HG03060 (cell line): Measurements from ENCODE around the gene NOD2.

Source experiments
- ATAC-seq: cut with Tn5 transposase; IDR thresholded peaks from one replicate; pipeline ENCODE4 v1.9.1; 2021; ENCODE audit warnings: low read depth, moderate number of reproducible peaks; ENCODE audit not compliant: unreplicated experiment

Gene NOD2

DNA sequence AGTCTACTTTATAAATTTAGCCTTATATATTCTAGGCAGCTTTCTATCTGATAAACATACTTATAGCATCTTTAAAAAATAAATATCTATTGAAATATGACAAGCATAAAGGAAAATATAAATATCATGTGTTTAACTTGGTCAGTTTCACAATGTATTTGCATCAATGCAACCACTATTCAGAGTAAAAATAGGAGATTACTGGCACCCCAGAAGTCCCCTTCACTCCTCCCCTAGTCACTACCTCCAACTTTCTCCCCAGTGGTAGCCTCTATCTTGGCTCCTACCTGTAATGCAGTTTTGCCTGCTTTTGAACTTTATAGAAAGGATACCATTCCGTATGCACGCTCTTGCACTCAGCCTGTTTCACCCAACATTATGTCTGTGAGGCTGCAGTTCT, 3.2 kb upstream of the NOD2 start:
- no peak for ATAC-seq

- no peak for ATAC-seq
These were observed 785 bp upstream of the NOD2 start for GRCh38 chr16:50692644-50692998.

GRCh38 chr16:50694206-50694605, 800 bp downstream of the NOD2 start:
- no peak for ATAC-seq

GRCh38 chr16:50695017-50696000, 1.9 kb downstream of the NOD2 start:
- no peak for ATAC-seq

DNA sequence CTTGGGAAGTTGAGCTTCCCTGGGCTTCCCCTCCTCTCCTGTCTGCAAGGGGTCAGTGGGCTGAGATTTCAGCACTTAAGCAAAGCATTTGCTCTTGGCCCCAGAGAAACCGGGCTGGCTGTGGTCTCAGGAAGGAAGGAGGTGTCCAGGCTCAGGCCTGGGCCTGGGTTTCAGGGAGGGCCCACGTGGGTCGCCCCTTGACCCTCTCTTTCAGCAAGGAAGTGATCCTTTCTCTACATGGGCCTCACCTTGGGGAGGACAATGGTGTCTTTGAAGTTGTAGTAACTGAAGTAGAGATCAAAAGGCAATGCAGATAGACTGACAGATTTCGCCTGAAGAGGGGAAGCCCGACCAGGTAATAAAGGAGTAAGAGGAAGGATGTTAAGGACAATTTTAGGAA, 2.7 kb downstream of the NOD2 start:
- ATAC-seq = no peak

GRCh38 chr16:50696575-50697420, 3.4 kb downstream of the NOD2 start:
- peak; percentile 48 for ATAC-seq

DNA sequence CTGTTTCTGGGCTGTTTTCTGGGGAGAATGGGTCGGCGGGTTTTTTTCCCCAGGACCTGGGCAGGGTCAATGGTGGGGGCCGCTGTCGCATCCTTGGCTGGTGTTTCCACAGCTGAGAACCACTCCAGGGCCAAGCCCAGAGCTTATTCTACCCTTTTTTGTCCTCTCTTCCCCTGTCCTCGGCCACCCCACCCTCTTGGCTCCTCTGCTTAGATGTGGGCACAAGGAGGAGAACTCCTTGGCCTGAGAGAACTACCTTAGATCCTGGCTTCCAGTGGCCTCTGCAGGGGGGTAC, 4.0 kb downstream of the NOD2 start:
- ATAC-seq = no peak

GRCh38 chr16:50697881-50698767, 4.7 kb downstream of the NOD2 start:
- no peak for ATAC-seq

DNA sequence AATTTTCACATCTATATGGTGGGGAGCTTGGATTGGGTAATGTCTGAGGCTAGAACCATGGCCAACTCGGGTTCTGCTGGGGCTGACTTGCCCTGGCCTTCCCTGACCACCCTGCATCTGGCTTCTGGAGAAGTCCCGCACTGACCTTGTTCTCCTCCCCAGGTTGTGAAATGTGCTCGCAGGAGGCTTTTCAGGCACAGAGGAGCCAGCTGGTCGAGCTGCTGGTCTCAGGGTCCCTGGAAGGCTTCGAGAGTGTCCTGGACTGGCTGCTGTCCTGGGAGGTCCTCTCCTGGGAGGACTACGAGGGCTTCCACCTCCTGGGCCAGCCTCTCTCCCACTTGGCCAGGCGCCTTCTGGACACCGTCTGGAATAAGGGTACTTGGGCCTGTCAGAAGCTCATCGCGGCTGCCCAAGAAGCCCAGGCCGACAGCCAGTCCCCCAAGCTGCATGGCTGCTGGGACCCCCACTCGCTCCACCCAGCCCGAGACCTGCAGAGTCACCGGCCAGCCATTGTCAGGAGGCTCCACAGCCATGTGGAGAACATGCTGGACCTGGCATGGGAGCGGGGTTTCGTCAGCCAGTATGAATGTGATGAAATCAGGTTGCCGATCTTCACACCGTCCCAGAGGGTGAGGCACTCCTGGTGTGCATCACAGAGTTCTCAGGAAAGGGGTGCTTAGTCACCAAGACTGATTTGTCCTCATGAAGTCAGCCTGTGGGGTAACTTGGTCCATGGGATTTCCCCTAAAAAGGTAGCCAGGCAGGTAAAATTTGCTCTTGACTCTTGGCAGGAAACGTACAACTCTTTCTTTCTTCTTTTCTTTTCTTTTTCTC, 6.1 kb downstream of the NOD2 start:
- ATAC-seq = no peak

DNA sequence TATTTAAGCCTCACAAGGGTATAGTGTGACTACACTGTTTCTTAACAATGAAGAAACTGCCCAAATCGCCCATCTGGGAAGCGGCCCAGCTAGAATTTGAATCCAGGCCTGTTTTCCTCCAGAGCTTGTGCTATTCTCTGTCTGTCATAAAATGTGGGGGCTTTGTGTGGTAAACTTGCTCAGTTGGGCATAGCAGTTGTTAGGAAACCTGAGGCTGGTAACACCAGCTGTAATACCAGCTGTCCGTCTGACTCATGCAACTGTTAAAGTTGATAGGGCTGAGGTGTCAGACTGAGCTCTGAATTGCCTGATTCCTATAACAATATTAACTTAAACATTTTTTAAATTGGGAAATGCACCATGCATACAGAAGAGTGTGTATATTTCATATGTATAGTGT, 9.3 kb downstream of the NOD2 start:
- no peak for ATAC-seq

DNA sequence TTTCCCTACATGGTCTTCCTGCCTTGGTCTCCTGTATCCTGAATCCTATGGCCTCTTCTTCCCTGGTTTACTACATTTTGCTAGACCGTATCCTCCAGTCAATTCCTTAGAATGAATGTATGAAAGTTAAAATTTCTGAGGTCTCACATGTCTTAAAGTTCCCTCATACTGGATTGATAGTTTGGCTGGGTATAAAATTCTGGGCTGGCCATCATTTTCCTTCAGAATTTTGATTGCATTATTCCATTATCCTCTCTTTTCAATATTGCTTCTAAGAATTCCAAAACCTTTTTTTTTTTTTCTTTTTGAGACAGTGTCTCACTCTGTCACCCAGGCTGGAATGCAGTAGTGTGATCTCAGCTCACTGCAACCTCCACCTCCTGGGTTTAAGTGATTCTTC, 10.8 kb downstream of the NOD2 start:
- ATAC-seq = no peak

GRCh38 chr16:50705436-50706110, 12.2 kb downstream of the NOD2 start:
- no peak for ATAC-seq

DNA sequence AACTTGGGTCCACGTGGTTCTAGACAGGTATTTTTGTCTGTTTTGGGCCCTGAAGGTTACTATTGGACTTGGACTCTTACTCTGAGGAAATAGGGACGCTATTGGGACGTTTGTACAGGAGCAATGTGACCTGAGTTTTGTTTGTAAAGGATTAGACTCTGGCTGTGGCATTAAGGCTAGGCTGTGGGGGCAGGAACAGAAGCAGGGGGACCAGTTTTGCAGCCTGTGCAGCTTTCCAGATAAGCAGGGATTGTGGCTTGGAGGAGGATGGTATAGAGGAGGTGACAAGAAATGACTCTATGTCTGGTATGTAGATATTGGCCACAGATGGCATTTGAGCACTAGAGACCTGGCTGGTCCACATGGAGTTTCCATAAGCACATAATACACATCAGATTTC, 12.8 kb downstream of the NOD2 start:
- no peak for ATAC-seq

GRCh38 chr16:50708373-50709060, 15.1 kb downstream of the NOD2 start:
- no peak for ATAC-seq

GRCh38 chr16:50709061-50709684, 15.8 kb downstream of the NOD2 start:
- no peak for ATAC-seq

GRCh38 chr16:50709980-50710379, 16.6 kb downstream of the NOD2 start:
- no peak for ATAC-seq

DNA sequence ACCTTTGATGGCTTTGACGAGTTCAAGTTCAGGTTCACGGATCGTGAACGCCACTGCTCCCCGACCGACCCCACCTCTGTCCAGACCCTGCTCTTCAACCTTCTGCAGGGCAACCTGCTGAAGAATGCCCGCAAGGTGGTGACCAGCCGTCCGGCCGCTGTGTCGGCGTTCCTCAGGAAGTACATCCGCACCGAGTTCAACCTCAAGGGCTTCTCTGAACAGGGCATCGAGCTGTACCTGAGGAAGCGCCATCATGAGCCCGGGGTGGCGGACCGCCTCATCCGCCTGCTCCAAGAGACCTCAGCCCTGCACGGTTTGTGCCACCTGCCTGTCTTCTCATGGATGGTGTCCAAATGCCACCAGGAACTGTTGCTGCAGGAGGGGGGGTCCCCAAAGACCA, 17.6 kb downstream of the NOD2 start:
- ATAC-seq = no peak

GRCh38 chr16:50711862-50712559, 18.6 kb downstream of the NOD2 start:
- ATAC-seq = no peak
